Tibial nerve (tissue), 4 donors: ENCODE results near the gene LRBA. TPM values are rescaled to one million over a fixed set of nuclear protein-coding genes. Genes with fewer than 3 reads are reported as not detected.

Experiments
- DNase-seq, 2 donors: peaks; one replicate each; pipeline ENCODE4 v3.0.0-alpha.2; 2019; ENCODE audit warnings: low spot score in 2 of 2
- H3K27ac ChIP-seq, 4 donors: fragments of 200-600 bp; sonication (generic) in 3 of 4; one replicate each; pipeline ENCODE4 v1.5.1; 2017 to 2019; ENCODE audit warnings: mild to moderate bottlenecking in 1 of 4
- H3K27me3 ChIP-seq, 2 donors: fragments of 200-600 bp; sonication (generic) in 1 of 2; one replicate each; pipeline versions ENCODE4 v1.5.1 to v1.6.0; 2017 to 2019
- H3K36me3 ChIP-seq, 3 donors: fragments of 200-600 bp; sonication (generic); one replicate each; pipeline ENCODE4 v1.5.1; 2018 to 2019
- H3K4me1 ChIP-seq, 4 donors: fragments of 200-600 bp; sonication (generic) in 3 of 4; one replicate each; pipeline ENCODE4 v1.5.1; 2017 to 2019
- H3K4me3 ChIP-seq, 4 donors: fragments of 200-600 bp; sonication (generic) in 3 of 4; one replicate each; pipeline ENCODE4 v1.5.1; 2017 to 2019; ENCODE audit warnings: mild to moderate bottlenecking in 1 of 4, moderate library complexity in 1 of 4
- H3K9me3 ChIP-seq, 4 donors: fragments of 200-600 bp; sonication (generic) in 3 of 4; one replicate each; pipeline ENCODE4 v1.5.1; 2017 to 2019
- CTCF ChIP-seq, 5 experiments: fragments of 200-600 bp in 3 of 5; fragments of 450-650 bp in 2 of 5; sonication (generic) in 3 of 5; IDR thresholded peaks; one replicate each; pipeline ENCODE4 v1.5.1; 2016 to 2019; ENCODE audit warnings: antibody characterized with exemption in 5 of 5, mild to moderate bottlenecking in 3 of 5, moderate library complexity in 2 of 5
- EP300 ChIP-seq, 2 donors: sonication (generic); formaldehyde crosslinking; IDR thresholded peaks; one replicate each; pipeline ENCODE4 v1.6.1; 2017; ENCODE audit warnings: antibody characterized with exemption in 2 of 2, mild to moderate bottlenecking in 1 of 2
- POLR2A ChIP-seq, 2 donors: fragments of 450-650 bp; IDR thresholded peaks; one replicate each; pipeline ENCODE4 v1.6.1; 2017; ENCODE audit warnings: antibody characterized with exemption in 2 of 2, mild to moderate bottlenecking in 2 of 2, moderate library complexity in 2 of 2
- WGBS, 2 donors: methylation state at CpG; one replicate each; pipeline ENCODE4 v1.1.5; 2018; 5-methylcytosine and 5-hydroxymethylcytosine counted together
- total RNA-seq, 4 donors: library from RNA; depleted of rRNA; stranded (reverse); fragments of >200 nt; gene quantifications; one replicate each; pipeline ENCODE4 v1.1.0, GENCODE V29; 2016

LRBA gene
- total RNA-seq, 4 donors from 2014 or later, result 35.4 to 43.1 (median 38.0) TPM

GRCh38 chr4:150238591-150238990, 776.5 kb downstream of the LRBA start:
- no peak for DNase-seq
- peaks cover 0 to 22% (median 0%) of the 10 kb centered on the region in 3 donors for H3K36me3 ChIP-seq
- peaks cover 0 to 19% (median 4%) of the 10 kb centered on the region in 4 donors for H3K4me1 ChIP-seq
- 90 to 93% methylated on average over 1 of the region's 1 CpG for WGBS, 2 donors
- H3K4me3 ChIP-seq, result no peak overlapping the region
- no peaks in the 10 kb centered on the region for H3K9me3 ChIP-seq
- no peak overlapping the region for H3K27ac ChIP-seq
- TF ChIP-seq EP300 (IDR thresholded peaks at IDR 0.05), result no peak
- no peak for TF ChIP-seq CTCF (IDR thresholded peaks at IDR 0.05)
- no peak for TF ChIP-seq POLR2A (IDR thresholded peaks at IDR 0.05)
- no peaks in the 10 kb centered on the region for H3K27me3 ChIP-seq

DNA sequence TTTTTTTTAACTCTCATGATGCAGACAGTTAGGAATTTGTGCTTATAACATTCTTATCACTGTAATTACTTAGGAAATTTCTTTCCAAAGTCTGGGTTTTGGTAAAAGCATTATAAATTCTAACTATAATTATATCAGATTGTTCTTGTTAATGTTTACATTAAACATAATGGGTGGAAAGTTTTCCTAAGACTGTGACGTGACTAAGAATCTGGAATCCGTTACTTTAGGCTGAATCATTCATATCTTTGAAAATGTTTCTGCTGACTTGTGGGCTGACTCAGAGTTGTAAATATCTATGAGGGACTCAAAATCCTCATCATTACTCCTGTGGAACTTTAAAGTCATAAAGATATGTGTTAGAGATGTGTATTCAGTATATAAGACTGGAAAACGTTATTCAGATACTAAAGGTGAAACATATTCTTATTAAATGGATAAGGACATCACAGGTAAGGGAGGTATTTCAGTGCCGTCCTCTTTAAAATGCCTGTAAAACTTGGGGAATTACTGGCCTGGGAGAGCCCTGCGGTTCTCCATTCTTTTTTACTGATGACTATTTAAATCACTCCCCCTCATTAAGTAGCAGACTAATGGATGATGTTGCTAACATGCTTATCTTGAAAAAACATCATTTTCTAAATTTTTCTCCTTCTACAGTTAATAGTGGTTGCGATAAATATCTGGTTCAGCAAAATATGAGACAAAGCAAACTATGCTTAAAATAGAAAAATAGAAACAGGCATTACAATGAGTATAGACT, 777.8 kb downstream of the LRBA start:
- 53 to 56% methylated on average over 6 of the region's 6 CpGs for WGBS, 2 donors

DNA sequence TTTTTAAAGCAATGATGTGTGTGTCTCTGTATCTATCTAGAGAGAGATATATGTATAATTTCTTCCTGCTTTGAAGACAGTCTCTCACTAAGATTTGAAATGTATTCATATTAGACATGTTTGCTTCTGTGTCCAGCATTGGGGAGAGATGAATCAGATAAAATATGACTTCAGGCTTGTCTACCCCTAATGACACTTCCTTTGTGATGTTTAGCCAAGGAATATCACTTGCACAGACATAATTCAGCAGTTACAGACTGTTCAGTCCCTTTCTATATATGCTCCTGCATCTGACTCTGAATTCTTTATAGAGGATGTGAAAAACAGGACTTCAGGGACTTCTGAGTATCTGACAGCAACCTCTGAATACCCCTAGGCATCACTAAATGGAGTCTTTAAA, 778.5 kb downstream of the LRBA start:
- Histone ChIP-seq H3K9me3 (no peaks in the 10 kb centered on the region), H3K4me3 (no peak overlapping the region), H3K27ac (peak overlapping the region in 2 of 4 donors; percentile 11 to 62), H3K36me3 (peaks cover 0 to 33% (median 0%) of the 10 kb centered on the region in 3 donors), H3K4me1 (peaks cover 0 to 19% (median 4%) of the 10 kb centered on the region in 4 donors), H3K27me3 (no peaks in the 10 kb centered on the region)
- TF ChIP-seq POLR2A (IDR thresholded peaks at IDR 0.05), result no peak
- TF ChIP-seq CTCF (IDR thresholded peaks at IDR 0.05), result no peak
- TF ChIP-seq EP300 (IDR thresholded peaks at IDR 0.05), result no peak
- no peak for DNase-seq

More for the DNA sequence above, 777.8 kb downstream of the LRBA start:
- H3K9me3 ChIP-seq, result no peaks in the 10 kb centered on the region
- H3K27me3 ChIP-seq, result no peaks in the 10 kb centered on the region
- no peak for TF ChIP-seq POLR2A (IDR thresholded peaks at IDR 0.05)
- TF ChIP-seq EP300 (IDR thresholded peaks at IDR 0.05), result no peak
- TF ChIP-seq CTCF (IDR thresholded peaks at IDR 0.05), result no peak
- H3K4me3 ChIP-seq, result no peak overlapping the region
- H3K36me3 ChIP-seq, result peaks cover 0 to 33% (median 0%) of the 10 kb centered on the region in 3 donors
- DNase-seq, result no peak
- peak overlapping the region in 2 of 4 donors; percentile 11 to 62 for H3K27ac ChIP-seq
- peaks cover 0 to 19% (median 4%) of the 10 kb centered on the region in 4 donors for H3K4me1 ChIP-seq

DNA sequence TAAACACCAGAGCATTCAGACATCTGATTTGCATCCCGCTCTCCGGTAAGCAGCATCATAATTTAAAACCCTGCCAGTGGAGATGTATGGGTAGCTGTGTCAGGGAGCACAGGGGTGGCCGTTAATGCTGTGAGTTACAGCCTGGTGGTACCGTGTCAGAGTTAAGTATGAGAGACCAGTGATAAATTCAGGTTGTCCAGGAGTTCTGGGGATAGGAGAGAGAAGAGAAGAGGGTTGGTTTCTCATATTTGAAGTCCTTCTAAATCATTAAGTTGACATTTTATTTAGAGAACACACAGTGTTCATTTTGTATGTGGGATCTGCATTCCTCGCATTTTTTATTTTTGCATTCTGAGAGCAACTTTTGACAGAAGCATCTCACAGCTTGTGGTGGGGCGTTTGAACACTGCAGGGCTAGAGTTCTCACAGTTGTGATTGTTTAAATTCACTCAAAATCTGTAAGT, 779.2 kb downstream of the LRBA start:
- Histone ChIP-seq H3K27ac (peak overlapping the region in 2 of 4 donors; percentile 11 to 62), H3K9me3 (no peaks in the 10 kb centered on the region), H3K4me1 (peaks cover 0 to 19% (median 4%) of the 10 kb centered on the region in 4 donors), H3K4me3 (no peak overlapping the region), H3K36me3 (peaks cover 0 to 33% (median 0%) of the 10 kb centered on the region in 3 donors), H3K27me3 (no peaks in the 10 kb centered on the region)
- no peak for TF ChIP-seq CTCF (IDR thresholded peaks at IDR 0.05)
- TF ChIP-seq EP300 (IDR thresholded peaks at IDR 0.05), result no peak
- no peak for TF ChIP-seq POLR2A (IDR thresholded peaks at IDR 0.05)
- WGBS, 2 donors, result 53% methylated on average over 6 of the region's 6 CpGs
- no peak for DNase-seq

- H3K9me3 ChIP-seq, result no peaks in the 10 kb centered on the region
- H3K4me3 ChIP-seq, result no peak overlapping the region
- no peaks in the 10 kb centered on the region for H3K27me3 ChIP-seq
- no peak for TF ChIP-seq EP300 (IDR thresholded peaks at IDR 0.05)
- no peak for TF ChIP-seq CTCF (IDR thresholded peaks at IDR 0.05)
- no peak for TF ChIP-seq POLR2A (IDR thresholded peaks at IDR 0.05)
- H3K36me3 ChIP-seq, result peaks cover 0 to 33% (median 0%) of the 10 kb centered on the region in 3 donors
- 84 to 87% methylated on average over 5 of the region's 5 CpGs for WGBS, 2 donors
- peak overlapping the region in 1 of 4 donors; percentile 11 for H3K27ac ChIP-seq
- H3K4me1 ChIP-seq, result peaks cover 0 to 19% (median 4%) of the 10 kb centered on the region in 4 donors
- DNase-seq, result no peak
Measured at GRCh38 chr4:150235317-150235716, 779.8 kb downstream of the LRBA start.
